ENCODE data around the gene NSMCE4A.

DNA sequence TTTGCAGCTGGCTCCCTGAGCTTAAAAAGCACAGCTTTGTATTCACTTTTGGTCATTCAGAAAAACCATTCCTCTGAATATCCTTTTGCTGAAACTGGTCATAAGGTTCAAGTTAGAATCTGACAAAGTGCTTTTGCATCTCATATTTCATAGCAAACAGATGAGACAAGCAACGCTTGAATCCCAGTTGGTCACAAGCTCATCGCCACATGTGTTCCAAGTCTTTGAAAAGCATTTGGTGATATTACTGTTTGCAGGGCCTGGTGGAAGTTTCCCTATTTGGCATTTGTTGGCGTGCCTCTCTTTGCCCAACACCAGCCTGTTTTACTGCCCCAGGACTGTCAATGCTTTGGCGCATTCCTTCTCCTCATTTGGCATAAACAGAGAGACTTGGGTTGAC is 24.3 kb upstream of the NSMCE4A start:
- no peak for TF ChIP-seq POLR2AphosphoS5 (IDR thresholded peaks at IDR 0.05)
- no peak for TF ChIP-seq POLR2A (IDR thresholded peaks at IDR 0.05)
- TF ChIP-seq, protein P1, sequence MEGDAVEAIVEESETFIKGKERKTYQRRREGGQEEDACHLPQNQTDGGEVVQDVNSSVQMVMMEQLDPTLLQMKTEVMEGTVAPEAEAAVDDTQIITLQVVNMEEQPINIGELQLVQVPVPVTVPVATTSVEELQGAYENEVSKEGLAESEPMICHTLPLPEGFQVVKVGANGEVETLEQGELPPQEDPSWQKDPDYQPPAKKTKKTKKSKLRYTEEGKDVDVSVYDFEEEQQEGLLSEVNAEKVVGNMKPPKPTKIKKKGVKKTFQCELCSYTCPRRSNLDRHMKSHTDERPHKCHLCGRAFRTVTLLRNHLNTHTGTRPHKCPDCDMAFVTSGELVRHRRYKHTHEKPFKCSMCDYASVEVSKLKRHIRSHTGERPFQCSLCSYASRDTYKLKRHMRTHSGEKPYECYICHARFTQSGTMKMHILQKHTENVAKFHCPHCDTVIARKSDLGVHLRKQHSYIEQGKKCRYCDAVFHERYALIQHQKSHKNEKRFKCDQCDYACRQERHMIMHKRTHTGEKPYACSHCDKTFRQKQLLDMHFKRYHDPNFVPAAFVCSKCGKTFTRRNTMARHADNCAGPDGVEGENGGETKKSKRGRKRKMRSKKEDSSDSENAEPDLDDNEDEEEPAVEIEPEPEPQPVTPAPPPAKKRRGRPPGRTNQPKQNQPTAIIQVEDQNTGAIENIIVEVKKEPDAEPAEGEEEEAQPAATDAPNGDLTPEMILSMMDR (IDR thresholded peaks at IDR 0.05), result no peak
- TF ChIP-seq EP300 (IDR thresholded peaks at IDR 0.05), result no peak

Measured in sigmoid colon (tissue), 4 donors.